Spinal cord (tissue), 10 donors: Measurements from ENCODE around the gene IL21R. TPM values are rescaled to one million over a fixed set of nuclear protein-coding genes. Genes with fewer than 3 reads are reported as not detected.

Experiments
- DNase-seq, 6 donors: peaks; one replicate each; pipeline versions ENCODE4 v3.0.0 to v3.0.0-alpha.2; 2013 to 2015; ENCODE audit warnings: low spot score in 6 of 6, low read depth in 4 of 6
- H3K27ac ChIP-seq: one replicate; pipeline ENCODE4 v1.5.1; 2013; ENCODE audit warnings: low read depth, low read length, control low read depth
- H3K27me3 ChIP-seq: one replicate; pipeline ENCODE4 v1.6.1; 2013; ENCODE audit warnings: low read length; ENCODE audit not compliant: control insufficient read depth, insufficient read depth
- H3K36me3 ChIP-seq: one replicate; pipeline ENCODE4 v1.6.1; 2013; ENCODE audit warnings: low read length; ENCODE audit not compliant: control insufficient read depth, insufficient read depth
- H3K4me1 ChIP-seq: one replicate; pipeline ENCODE4 v1.6.1; 2013; ENCODE audit warnings: low read length; ENCODE audit not compliant: control insufficient read depth, insufficient read depth
- H3K4me3 ChIP-seq: one replicate; pipeline ENCODE4 v1.5.1; 2013; ENCODE audit warnings: low read depth, low read length, control low read depth
- H3K9me3 ChIP-seq: one replicate; pipeline ENCODE4 v1.6.1; 2013; ENCODE audit warnings: low read length; ENCODE audit not compliant: control insufficient read depth, insufficient read depth
- WGBS: methylation state at CpG from one replicate; pipeline ENCODE4 v1.1.5; 2013; ENCODE audit warnings: missing lambda C conversion rate; ENCODE audit not compliant: insufficient coverage; 5-methylcytosine and 5-hydroxymethylcytosine counted together
- polyA plus RNA-seq, 2 donors: library from polyadenylated mRNA; unstranded; fragments of 120-200 nt; gene quantifications; one replicate each; pipeline ENCODE4 v1.2.1, GENCODE V29; 2013; ENCODE audit not compliant: insufficient read length in 2 of 2
- total RNA-seq, 2 donors: library from RNA; depleted of rRNA in 1 of 2; stranded (reverse); fragments of 120-200 nt in 1 of 2; fragments of >200 nt in 1 of 2; gene quantifications; one replicate each; pipeline versions ENCODE4 v1.2.3 to v1.2.4, GENCODE V29; 2013 to 2014
- donor health status: healthy.

Gene IL21R
- total and polyA plus RNA-seq, 4 donors, result 0.06 to 0.93 (median 0.35) TPM

DNA sequence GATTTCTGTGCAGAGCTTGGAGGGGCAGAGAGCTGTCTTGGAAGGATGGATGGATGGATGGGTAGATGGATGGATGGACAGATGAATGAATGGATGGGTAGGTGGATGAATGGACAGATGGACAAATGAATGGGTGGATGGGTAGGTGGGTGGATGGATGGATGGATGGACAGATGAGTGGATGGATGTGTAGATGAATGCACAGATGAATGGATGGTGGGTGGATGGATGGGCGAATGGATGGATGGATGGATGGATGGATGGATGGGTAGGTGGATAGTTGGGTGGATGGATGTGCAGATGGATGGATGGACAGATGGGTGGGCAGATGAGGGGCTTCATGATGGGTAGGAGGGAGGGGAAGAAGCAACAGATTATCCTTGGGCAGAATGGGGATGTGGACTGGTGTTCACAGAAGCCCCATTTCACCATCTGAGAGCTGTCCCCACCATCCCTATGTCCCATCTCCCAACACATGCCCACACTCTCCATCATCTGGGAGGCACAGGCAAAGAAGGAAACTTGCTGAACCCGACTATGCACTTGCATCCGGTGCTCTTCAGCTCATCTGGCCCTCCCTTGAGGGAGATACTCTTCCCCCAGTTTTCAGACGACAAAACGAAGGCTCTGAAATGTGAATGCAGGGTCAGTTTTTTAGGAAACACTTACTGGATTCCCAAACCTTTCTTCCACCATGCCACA is 57.2 kb downstream of the IL21R start:
- Histone ChIP-seq H3K27me3 (no peaks in the 10 kb centered on the region), H3K4me3 (no peak overlapping the region), H3K4me1 (peaks cover 14% of the 10 kb centered on the region), H3K36me3 (peaks cover 62% of the 10 kb centered on the region), H3K9me3 (no peaks in the 10 kb centered on the region), H3K27ac (no peak overlapping the region)
- no peak for DNase-seq
- WGBS, result 79% methylated on average over 5 of the region's 5 CpGs

GRCh38 chr16:27460213-27460612 is 58.2 kb downstream of the IL21R start:
- peaks cover 14% of the 10 kb centered on the region for H3K4me1 ChIP-seq
- WGBS, result 93% methylated on average over 4 of the region's 4 CpGs

GRCh38 chr16:27460663-27461482 is 58.9 kb downstream of the IL21R start:
- H3K4me3 ChIP-seq, result no peak overlapping the region
- no peak overlapping the region for H3K27ac ChIP-seq
- no peaks in the 10 kb centered on the region for H3K9me3 ChIP-seq
- peaks cover 10% of the 10 kb centered on the region for H3K4me1 ChIP-seq
- no peak for DNase-seq
- H3K36me3 ChIP-seq, result peaks cover 76% of the 10 kb centered on the region
- WGBS, result 88% methylated on average over 20 of the region's 20 CpGs
- no peaks in the 10 kb centered on the region for H3K27me3 ChIP-seq

More at GRCh38 chr16:27460213-27460612, 58.2 kb downstream of the IL21R start:
- H3K36me3 ChIP-seq, result peaks cover 73% of the 10 kb centered on the region
- no peak for DNase-seq
- H3K27me3 ChIP-seq, result no peaks in the 10 kb centered on the region
- no peaks in the 10 kb centered on the region for H3K9me3 ChIP-seq
- H3K4me3 ChIP-seq, result no peak overlapping the region
- H3K27ac ChIP-seq, result no peak overlapping the region

GRCh38 chr16:27461483-27462171 is 59.7 kb downstream of the IL21R start:
- no peak overlapping the region for H3K27ac ChIP-seq
- H3K9me3 ChIP-seq, result no peaks in the 10 kb centered on the region
- H3K4me1 ChIP-seq, result peaks cover 10% of the 10 kb centered on the region
- H3K27me3 ChIP-seq, result no peaks in the 10 kb centered on the region
- H3K4me3 ChIP-seq, result no peak overlapping the region
- peaks cover 82% of the 10 kb centered on the region for H3K36me3 ChIP-seq
- no peak for DNase-seq
- WGBS, result 81% methylated on average over 15 of the region's 16 CpGs

DNA sequence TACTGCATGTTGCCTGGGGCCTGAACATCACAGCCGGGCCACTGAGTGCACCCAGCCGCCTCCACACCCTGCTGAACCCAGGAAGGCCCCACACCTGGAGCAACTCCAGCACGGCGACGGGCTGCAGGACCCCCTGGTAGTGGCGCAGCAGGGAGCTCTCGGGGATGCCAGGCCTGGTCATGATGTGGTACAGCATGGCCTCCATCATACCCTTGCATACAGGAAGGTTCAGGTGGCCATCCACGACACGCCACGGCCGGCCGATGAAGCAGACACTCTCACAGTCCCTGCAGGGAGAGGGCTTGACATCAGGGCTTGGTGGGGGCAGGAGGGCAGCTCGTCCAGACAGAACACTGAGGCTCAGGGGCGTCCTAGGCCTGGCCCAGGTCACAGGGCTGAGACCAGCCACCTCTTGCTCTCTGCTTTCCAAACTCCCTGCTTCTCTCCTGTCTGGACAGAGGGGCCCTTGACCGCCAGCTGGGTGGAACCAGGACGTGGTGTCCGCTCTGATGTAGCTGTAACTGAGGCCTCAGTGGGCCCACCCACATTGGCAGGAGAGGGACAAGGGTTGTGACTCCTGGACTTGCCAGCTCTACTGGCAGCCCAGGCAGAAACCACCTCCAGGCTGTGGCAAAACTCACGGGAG is 60.3 kb downstream of the IL21R start:
- no peak for DNase-seq
- no peaks in the 10 kb centered on the region for H3K27me3 ChIP-seq
- H3K4me3 ChIP-seq, result no peak overlapping the region
- WGBS, result 91% methylated on average over 18 of the region's 18 CpGs
- H3K36me3 ChIP-seq, result peaks cover 84% of the 10 kb centered on the region
- no peaks in the 10 kb centered on the region for H3K9me3 ChIP-seq
- H3K4me1 ChIP-seq, result peaks cover 10% of the 10 kb centered on the region
- no peak overlapping the region for H3K27ac ChIP-seq

- Histone ChIP-seq H3K27ac (no peak overlapping the region), H3K4me3 (no peak overlapping the region), H3K36me3 (peaks cover 91% of the 10 kb centered on the region), H3K9me3 (no peaks in the 10 kb centered on the region), H3K4me1 (peaks cover 10% of the 10 kb centered on the region), H3K27me3 (no peaks in the 10 kb centered on the region)
- DNase-seq, result no peak
- WGBS, result 95% methylated on average over 18 of the region's 24 CpGs
These were observed 61.1 kb downstream of the IL21R start for GRCh38 chr16:27462846-27463682.

DNA sequence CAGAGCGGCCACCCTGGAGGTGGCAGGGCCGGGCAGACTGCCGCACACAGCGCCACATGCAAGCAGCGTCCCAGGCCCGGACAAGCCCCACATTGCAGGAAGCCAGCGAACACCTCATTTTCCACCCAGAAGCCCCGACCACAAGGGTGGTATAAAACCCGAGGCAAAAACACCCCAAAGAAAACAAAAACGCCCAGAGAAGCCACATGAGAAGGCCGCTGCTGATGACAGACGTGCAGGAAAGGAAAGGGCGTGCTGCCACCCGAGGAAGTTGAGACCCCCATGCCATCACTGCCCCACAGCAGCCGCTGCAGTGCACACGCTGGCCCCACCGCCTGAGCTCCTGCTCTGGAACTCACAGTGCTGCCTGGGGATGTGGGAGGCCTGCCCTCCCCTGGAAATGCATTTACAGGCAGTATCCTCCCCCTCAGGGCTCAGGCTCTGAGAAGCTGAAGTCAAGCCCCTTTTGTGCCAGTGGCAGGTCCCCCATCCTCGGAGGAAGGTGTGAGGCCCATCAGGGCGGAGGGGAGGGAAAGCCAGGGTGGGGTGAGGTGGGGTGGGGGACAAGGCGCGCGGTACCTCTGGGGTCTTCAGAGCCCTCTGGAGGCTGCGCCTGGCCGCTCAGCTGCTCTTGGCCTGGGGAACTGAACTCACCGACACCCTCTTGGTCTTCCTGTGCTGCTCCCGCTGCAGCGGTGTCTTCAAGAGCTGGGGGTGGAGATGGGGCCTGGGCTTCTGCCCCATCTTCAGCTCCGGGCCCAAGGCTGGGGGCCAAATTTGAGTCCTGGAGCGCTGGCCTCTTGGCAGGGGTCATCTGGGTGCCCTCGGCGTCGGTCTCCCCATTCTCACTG is 62.0 kb downstream of the IL21R start:
- Histone ChIP-seq H3K9me3 (no peaks in the 10 kb centered on the region), H3K27me3 (no peaks in the 10 kb centered on the region), H3K27ac (no peak overlapping the region), H3K4me1 (peaks cover 10% of the 10 kb centered on the region), H3K36me3 (peaks cover 91% of the 10 kb centered on the region), H3K4me3 (no peak overlapping the region)
- WGBS, result 94% methylated on average over 31 of the region's 32 CpGs
- no peak for DNase-seq

GRCh38 chr16:27464626-27465482 is 62.9 kb downstream of the IL21R start:
- Histone ChIP-seq H3K4me1 (peaks cover 10% of the 10 kb centered on the region), H3K27ac (no peak overlapping the region), H3K36me3 (peaks cover 93% of the 10 kb centered on the region), H3K9me3 (no peaks in the 10 kb centered on the region), H3K27me3 (no peaks in the 10 kb centered on the region), H3K4me3 (no peak overlapping the region)
- WGBS, result 98% methylated on average over 33 of the region's 33 CpGs
- no peak for DNase-seq
